ENCODE results near the gene COCH. TPM values are rescaled to one million over a fixed set of nuclear protein-coding genes. Genes with fewer than 3 reads are reported as not detected.
A peak's percentile ranks its signal among the peaks of the same experiment; 100 is the strongest.

COCH gene
- total RNA-seq, 5 donors from 2014 or later (not counting 1 experiment from before 2014, with no cell fraction given) = 0.76 to 1.4 (median 0.77) TPM

- H3K27me3 Mint-ChIP-seq = peaks cover 23 to 26% of the 10 kb centered on the region in 2 donors
Measured at GRCh38 chr14:30855345-30856037, 18.9 kb upstream of the COCH start.

GRCh38 chr14:30861200-30861599, 13.2 kb upstream of the COCH start:
- Mint-ChIP-seq H3K4me1 (peaks cover 0 to 7% (median 5%) of the 10 kb centered on the region in 3 donors), H3K9me3 (peaks cover 0 to 4% (median 0%) of the 10 kb centered on the region in 3 donors), H3K36me3 (no peaks in the 10 kb centered on the region), H3K27ac (no peak overlapping the region), H3K4me3 (no peak overlapping the region), H3K27me3 (peaks cover 24 to 49% of the 10 kb centered on the region in 2 donors)
- peaks cover 2 to 6% of the 10 kb centered on the region in 2 experiments for H3K27me3 ChIP-seq (replicated peaks in 1 of 2; ENCODE audit: control insufficient read depth in 2 of 2, extremely low read depth in 1 of 2, insufficient read depth in 2 of 2, low read length in 1 of 2)
- H3K27ac ChIP-seq (ENCODE audit: low read length) = no peak overlapping the region
- no peak overlapping the region for H3K4me3 ChIP-seq (ENCODE audit: control insufficient read depth in 1 of 2, extremely low read depth in 1 of 2, low read length in 1 of 2)
- no peaks in the 10 kb centered on the region for H3K36me3 ChIP-seq (ENCODE audit: control insufficient read depth in 2 of 2, extremely low read depth in 1 of 2, insufficient read depth in 1 of 2, low read length in 1 of 2)
- no peaks in the 10 kb centered on the region for H3K9me3 ChIP-seq
- no peaks in the 10 kb centered on the region for H3K4me1 ChIP-seq (ENCODE audit: control insufficient read depth in 1 of 2, extremely low read depth in 1 of 2, insufficient read depth in 2 of 2, low read length in 2 of 2)
- ChIA-PET POLR2A (interaction anchor here in 1 of 2 donors (0.7 kb wide), 1 partner anchor 151 kb away, joined by 3 read pairs; no protein-coding TSS in a partner anchor), CTCF (no interaction called here)
- ATAC-seq (replicated peaks in 1 of 4) (no peak), DNase-seq (no peak)
- no CpG with 5 or more reads among the region's 1 CpG for WGBS (ENCODE audit: insufficient coverage)

More at GRCh38 chr14:30855345-30856037, 18.9 kb upstream of the COCH start:
- no peaks in the 10 kb centered on the region for H3K4me1 Mint-ChIP-seq
- H3K4me3 ChIP-seq (ENCODE audit: control insufficient read depth in 1 of 2, extremely low read depth in 1 of 2, low read length in 1 of 2) = no peak overlapping the region
- ChIA-PET CTCF (no interaction called here), POLR2A (no interaction called here)
- DNase-seq (no peak), ATAC-seq (replicated peaks in 1 of 4) (no peak)
- H3K9me3 Mint-ChIP-seq = no peaks in the 10 kb centered on the region
- H3K4me3 Mint-ChIP-seq = no peak overlapping the region
- H3K36me3 ChIP-seq (ENCODE audit: control insufficient read depth in 2 of 2, extremely low read depth in 1 of 2, insufficient read depth in 1 of 2, low read length in 1 of 2) = no peaks in the 10 kb centered on the region
- H3K27ac Mint-ChIP-seq = no peak overlapping the region
- no CpG with 5 or more reads among the region's 6 CpGs for WGBS (ENCODE audit: insufficient coverage)
- H3K4me1 ChIP-seq (ENCODE audit: control insufficient read depth in 1 of 2, extremely low read depth in 1 of 2, insufficient read depth in 2 of 2, low read length in 2 of 2) = no peaks in the 10 kb centered on the region
- peaks cover 0 to 4% of the 10 kb centered on the region in 2 experiments for H3K27me3 ChIP-seq (replicated peaks in 1 of 2; ENCODE audit: control insufficient read depth in 2 of 2, extremely low read depth in 1 of 2, insufficient read depth in 2 of 2, low read length in 1 of 2)
- no peaks in the 10 kb centered on the region for H3K9me3 ChIP-seq
- H3K36me3 Mint-ChIP-seq = no peaks in the 10 kb centered on the region
- H3K27ac ChIP-seq (ENCODE audit: low read length) = no peak overlapping the region

- ATAC-seq (replicated peaks in 1 of 4) (no peak), DNase-seq (no peak)
- H3K27me3 Mint-ChIP-seq = peaks cover 24 to 47% of the 10 kb centered on the region in 2 donors
- Histone ChIP-seq H3K4me3 (ENCODE audit: control insufficient read depth in 1 of 2, extremely low read depth in 1 of 2, low read length in 1 of 2) (no peak overlapping the region), H3K4me1 (ENCODE audit: control insufficient read depth in 1 of 2, extremely low read depth in 1 of 2, insufficient read depth in 2 of 2, low read length in 2 of 2) (no peaks in the 10 kb centered on the region), H3K9me3 (no peaks in the 10 kb centered on the region), H3K27ac (ENCODE audit: low read length) (no peak overlapping the region), H3K36me3 (ENCODE audit: control insufficient read depth in 2 of 2, extremely low read depth in 1 of 2, insufficient read depth in 1 of 2, low read length in 1 of 2) (no peaks in the 10 kb centered on the region), H3K27me3 (replicated peaks in 1 of 2; ENCODE audit: control insufficient read depth in 2 of 2, extremely low read depth in 1 of 2, insufficient read depth in 2 of 2, low read length in 1 of 2) (peaks cover 2 to 12% of the 10 kb centered on the region in 2 experiments)
- 29% methylated on average over 1 of the region's 5 CpGs for whole genome bisulfite sequencing (ENCODE audit: insufficient coverage)
- H3K9me3 Mint-ChIP-seq = peaks cover 0 to 4% (median 0%) of the 10 kb centered on the region in 3 donors
- H3K4me3 Mint-ChIP-seq = no peak overlapping the region
- no peaks in the 10 kb centered on the region for H3K36me3 Mint-ChIP-seq
- ChIA-PET CTCF (no interaction called here), POLR2A (no interaction called here)
- peaks cover 0 to 7% (median 5%) of the 10 kb centered on the region in 3 donors for H3K4me1 Mint-ChIP-seq
- H3K27ac Mint-ChIP-seq = no peak overlapping the region
Measured at GRCh38 chr14:30864934-30865333, 9.4 kb upstream of the COCH start.

- 86% methylated on average over 1 of the region's 5 CpGs for WGBS (ENCODE audit: insufficient coverage)
- Mint-ChIP-seq H3K36me3 (no peaks in the 10 kb centered on the region), H3K27me3 (peaks cover 29 to 43% of the 10 kb centered on the region in 2 donors), H3K4me1 (peaks cover 3 to 6% (median 6%) of the 10 kb centered on the region in 3 donors), H3K27ac (no peak overlapping the region), H3K9me3 (no peaks in the 10 kb centered on the region), H3K4me3 (no peak overlapping the region)
- no peak for ATAC-seq (replicated peaks in 1 of 4)
- H3K27me3 ChIP-seq (replicated peaks in 1 of 2; ENCODE audit: control insufficient read depth in 2 of 2, extremely low read depth in 1 of 2, insufficient read depth in 2 of 2, low read length in 1 of 2) = peaks cover 9 to 19% of the 10 kb centered on the region in 2 experiments
- POLR2A ChIA-PET = no interaction called here
- H3K36me3 ChIP-seq (ENCODE audit: control insufficient read depth in 2 of 2, extremely low read depth in 1 of 2, insufficient read depth in 1 of 2, low read length in 1 of 2) = no peaks in the 10 kb centered on the region
- no peak for DNase-seq
- CTCF ChIA-PET = interaction anchor here (0.7 kb wide), 2 partner anchors 414 to 1176 kb away, joined by 3 to 4 read pairs; no protein-coding TSS in a partner anchor
- no peaks in the 10 kb centered on the region for H3K9me3 ChIP-seq
- peaks cover 0 to 1% of the 10 kb centered on the region in 2 experiments for H3K4me1 ChIP-seq (ENCODE audit: control insufficient read depth in 1 of 2, extremely low read depth in 1 of 2, insufficient read depth in 2 of 2, low read length in 2 of 2)
- no peak overlapping the region for H3K27ac ChIP-seq (ENCODE audit: low read length)
- no peak overlapping the region for H3K4me3 ChIP-seq (ENCODE audit: control insufficient read depth in 1 of 2, extremely low read depth in 1 of 2, low read length in 1 of 2)
Measured at GRCh38 chr14:30868736-30869135, 5.6 kb upstream of the COCH start.

- Histone ChIP-seq H3K4me3 (ENCODE audit: control insufficient read depth in 1 of 2, extremely low read depth in 1 of 2, low read length in 1 of 2) (no peak overlapping the region), H3K9me3 (no peaks in the 10 kb centered on the region), H3K27ac (ENCODE audit: low read length) (no peak overlapping the region), H3K4me1 (ENCODE audit: control insufficient read depth in 1 of 2, extremely low read depth in 1 of 2, insufficient read depth in 2 of 2, low read length in 2 of 2) (peaks cover 0 to 7% of the 10 kb centered on the region in 2 experiments), H3K27me3 (replicated peaks in 1 of 2; ENCODE audit: control insufficient read depth in 2 of 2, extremely low read depth in 1 of 2, insufficient read depth in 2 of 2, low read length in 1 of 2) (peaks cover 9 to 25% of the 10 kb centered on the region in 2 experiments), H3K36me3 (ENCODE audit: control insufficient read depth in 2 of 2, extremely low read depth in 1 of 2, insufficient read depth in 1 of 2, low read length in 1 of 2) (no peaks in the 10 kb centered on the region)
- no CpG with 5 or more reads among the region's 2 CpGs for whole genome bisulfite sequencing (ENCODE audit: insufficient coverage)
- ATAC-seq (replicated peaks in 1 of 4) (no peak), DNase-seq (no peak)
- CTCF ChIA-PET = interaction anchor here in 1 of 2 donors (0.7 kb wide), 1 partner anchor 1175 kb away, joined by 4 read pairs; no protein-coding TSS in a partner anchor
- Mint-ChIP-seq H3K4me3 (no peak overlapping the region), H3K36me3 (no peaks in the 10 kb centered on the region), H3K27me3 (peaks cover 33 to 41% of the 10 kb centered on the region in 2 donors), H3K9me3 (no peaks in the 10 kb centered on the region), H3K4me1 (peaks cover 4 to 9% (median 7%) of the 10 kb centered on the region in 3 donors), H3K27ac (no peak overlapping the region)
- POLR2A ChIA-PET = no interaction called here
Measured at GRCh38 chr14:30869551-30870155, 4.7 kb upstream of the COCH start.

- Histone ChIP-seq H3K27me3 (replicated peaks in 1 of 2; ENCODE audit: control insufficient read depth in 2 of 2, extremely low read depth in 1 of 2, insufficient read depth in 2 of 2, low read length in 1 of 2) (peaks cover 17 to 44% of the 10 kb centered on the region in 2 experiments), H3K36me3 (ENCODE audit: control insufficient read depth in 2 of 2, extremely low read depth in 1 of 2, insufficient read depth in 1 of 2, low read length in 1 of 2) (no peaks in the 10 kb centered on the region), H3K4me3 (ENCODE audit: control insufficient read depth in 1 of 2, extremely low read depth in 1 of 2, low read length in 1 of 2) (no peak overlapping the region), H3K9me3 (no peaks in the 10 kb centered on the region), H3K4me1 (ENCODE audit: control insufficient read depth in 1 of 2, extremely low read depth in 1 of 2, insufficient read depth in 2 of 2, low read length in 2 of 2) (peaks cover 0 to 17% of the 10 kb centered on the region in 2 experiments), H3K27ac (ENCODE audit: low read length) (no peak overlapping the region)
- peak overlapping the region in 1 of 3 donors; percentile 79 for H3K4me3 Mint-ChIP-seq
- no peak for DNase-seq
- no peaks in the 10 kb centered on the region for H3K36me3 Mint-ChIP-seq
- no peaks in the 10 kb centered on the region for H3K9me3 Mint-ChIP-seq
- H3K27ac Mint-ChIP-seq = no peak overlapping the region
- WGBS (ENCODE audit: insufficient coverage) = no CpG with 5 or more reads among the region's 1 CpG
- POLR2A ChIA-PET = no interaction called here
- H3K4me1 Mint-ChIP-seq = peaks cover 4 to 16% (median 13%) of the 10 kb centered on the region in 3 donors
- ATAC-seq (replicated peaks in 1 of 4) = no peak
- peaks cover 52 to 55% of the 10 kb centered on the region in 2 donors for H3K27me3 Mint-ChIP-seq
- CTCF ChIA-PET = no interaction called here
Measured at GRCh38 chr14:30872602-30873001, 1.8 kb upstream of the COCH start.
